ENCODE results near the gene GPR161. TPM values are rescaled to one million over a fixed set of nuclear protein-coding genes. Genes with fewer than 3 reads are reported as not detected.
A peak's percentile ranks its signal among the peaks of the same experiment; 100 is the strongest.

Gene GPR161
- total RNA-seq, 2 donors from 2014 or later = 10.3 to 11.6 TPM

DNA sequence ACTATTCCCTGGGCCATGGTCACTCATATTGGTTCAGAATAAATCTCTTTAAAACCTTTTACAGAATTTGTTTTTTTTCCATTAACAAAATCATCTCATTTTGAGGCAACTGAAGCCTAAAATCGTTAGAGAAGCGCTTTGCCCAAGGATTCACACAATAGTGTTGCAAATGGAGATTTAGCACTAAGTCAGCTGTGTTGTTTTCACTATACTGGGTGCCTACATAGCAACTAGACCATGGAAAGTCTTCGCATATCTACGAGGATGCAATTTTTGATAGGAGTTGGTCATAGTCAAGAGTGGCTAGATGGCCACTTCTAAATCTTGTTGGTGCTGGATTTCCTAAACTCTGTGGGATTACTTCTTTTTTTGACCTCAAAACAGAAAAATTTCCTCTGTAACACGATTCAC is 41.5 kb upstream of the GPR161 start:
- Histone ChIP-seq H3K36me3 (no peaks in the 10 kb centered on the region), H3K9me3 (no peaks in the 10 kb centered on the region), H3K27me3 (replicated peaks; ENCODE audit: insufficient read depth) (no peaks in the 10 kb centered on the region), H3K27ac (peak overlapping the region; percentile 86 to 96), H3K4me1 (ENCODE audit: control insufficient read depth in 1 of 2, low read depth in 2 of 2) (peaks cover 4 to 18% of the 10 kb centered on the region in 2 donors), H3K4me3 (peak overlapping the region; percentile 82)
- TF ChIP-seq, protein P1, sequence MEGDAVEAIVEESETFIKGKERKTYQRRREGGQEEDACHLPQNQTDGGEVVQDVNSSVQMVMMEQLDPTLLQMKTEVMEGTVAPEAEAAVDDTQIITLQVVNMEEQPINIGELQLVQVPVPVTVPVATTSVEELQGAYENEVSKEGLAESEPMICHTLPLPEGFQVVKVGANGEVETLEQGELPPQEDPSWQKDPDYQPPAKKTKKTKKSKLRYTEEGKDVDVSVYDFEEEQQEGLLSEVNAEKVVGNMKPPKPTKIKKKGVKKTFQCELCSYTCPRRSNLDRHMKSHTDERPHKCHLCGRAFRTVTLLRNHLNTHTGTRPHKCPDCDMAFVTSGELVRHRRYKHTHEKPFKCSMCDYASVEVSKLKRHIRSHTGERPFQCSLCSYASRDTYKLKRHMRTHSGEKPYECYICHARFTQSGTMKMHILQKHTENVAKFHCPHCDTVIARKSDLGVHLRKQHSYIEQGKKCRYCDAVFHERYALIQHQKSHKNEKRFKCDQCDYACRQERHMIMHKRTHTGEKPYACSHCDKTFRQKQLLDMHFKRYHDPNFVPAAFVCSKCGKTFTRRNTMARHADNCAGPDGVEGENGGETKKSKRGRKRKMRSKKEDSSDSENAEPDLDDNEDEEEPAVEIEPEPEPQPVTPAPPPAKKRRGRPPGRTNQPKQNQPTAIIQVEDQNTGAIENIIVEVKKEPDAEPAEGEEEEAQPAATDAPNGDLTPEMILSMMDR (IDR thresholded peaks at IDR 0.05) = no peak
- ATAC-seq (ENCODE audit: insufficient number of reproducible peaks, low FRiP score, low read depth) (no peak), DNase-seq (ENCODE audit: low spot score) (no peak)

DNA sequence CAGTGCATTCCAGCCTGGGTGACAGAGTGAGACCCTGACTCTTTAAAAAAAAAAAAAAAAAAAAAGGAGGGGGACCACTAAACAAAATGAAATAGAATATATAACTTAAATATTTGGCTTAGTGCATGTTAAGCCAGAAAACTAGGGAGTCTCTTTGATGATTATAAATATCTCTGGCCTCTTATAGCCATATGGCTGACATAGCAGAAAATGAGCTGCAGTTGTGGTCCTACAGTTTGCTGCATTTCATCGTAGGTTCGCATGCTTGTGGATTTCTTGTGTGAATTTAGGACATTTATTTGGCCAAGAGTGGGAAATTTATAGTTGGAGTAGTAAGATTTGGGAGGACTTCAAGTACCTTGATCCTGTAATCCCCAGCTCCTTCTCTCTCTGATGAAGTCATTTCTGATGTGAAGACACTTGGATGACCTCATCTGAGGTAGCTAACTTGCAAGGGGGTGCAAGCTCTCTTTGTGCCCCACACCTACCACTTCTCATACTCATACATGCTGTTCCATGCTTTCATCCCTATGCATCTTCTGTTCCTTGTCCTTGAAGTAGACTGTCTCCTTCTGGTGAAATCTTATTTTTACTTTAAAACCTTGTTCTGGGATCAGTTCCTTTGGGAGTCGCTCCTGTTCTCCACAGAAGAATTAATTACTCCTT is 35.7 kb upstream of the GPR161 start:
- TF ChIP-seq, protein P1 (IDR thresholded peaks at IDR 0.05) = no peak
- no peak overlapping the region for H3K27ac ChIP-seq
- no peaks in the 10 kb centered on the region for H3K27me3 ChIP-seq (replicated peaks; ENCODE audit: insufficient read depth)
- H3K9me3 ChIP-seq = no peaks in the 10 kb centered on the region
- H3K36me3 ChIP-seq = no peaks in the 10 kb centered on the region
- H3K4me3 ChIP-seq = no peak overlapping the region
- H3K4me1 ChIP-seq (ENCODE audit: control insufficient read depth in 1 of 2, low read depth in 2 of 2) = peaks cover 0 to 18% of the 10 kb centered on the region in 2 donors
- DNase-seq (ENCODE audit: low spot score) (no peak), ATAC-seq (ENCODE audit: insufficient number of reproducible peaks, low FRiP score, low read depth) (no peak)

GRCh38 chr1:168170564-168171508 is 34.1 kb upstream of the GPR161 start:
- no peak overlapping the region for H3K27ac ChIP-seq
- H3K4me1 ChIP-seq (ENCODE audit: control insufficient read depth in 1 of 2, low read depth in 2 of 2) = peaks cover 0 to 21% of the 10 kb centered on the region in 2 donors
- no peak overlapping the region for H3K4me3 ChIP-seq
- H3K36me3 ChIP-seq = no peaks in the 10 kb centered on the region
- TF ChIP-seq, protein P1 (IDR thresholded peaks at IDR 0.05) = no peak
- DNase-seq (ENCODE audit: low spot score) = no peak
- no peaks in the 10 kb centered on the region for H3K9me3 ChIP-seq
- H3K27me3 ChIP-seq (replicated peaks; ENCODE audit: insufficient read depth) = no peaks in the 10 kb centered on the region
- ATAC-seq (ENCODE audit: insufficient number of reproducible peaks, low FRiP score, low read depth) = no peak

DNA sequence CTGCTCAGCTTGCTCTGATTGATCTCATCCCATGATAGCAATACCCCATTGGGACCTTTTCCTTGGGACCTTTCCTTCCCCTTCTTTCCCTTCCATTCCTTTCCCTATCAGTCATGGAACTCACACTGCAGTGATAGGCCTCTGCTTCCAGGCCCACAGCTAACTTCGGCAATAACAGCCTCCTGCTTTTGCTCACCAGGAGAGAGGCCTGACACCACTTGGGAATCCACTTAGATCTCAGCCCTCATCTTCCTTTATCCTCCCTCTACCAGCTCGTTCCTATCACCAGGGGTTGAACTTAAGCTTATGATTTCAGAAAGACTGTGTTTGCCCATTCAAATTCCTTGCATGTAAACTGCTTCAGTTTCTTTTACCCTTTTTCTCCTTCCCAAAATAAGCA is 31.1 kb upstream of the GPR161 start:
- H3K4me3 ChIP-seq = no peak overlapping the region
- TF ChIP-seq, protein P1 (IDR thresholded peaks at IDR 0.05) = no peak
- peak overlapping the region; percentile 73 to 74 for H3K27ac ChIP-seq
- no peaks in the 10 kb centered on the region for H3K9me3 ChIP-seq
- no peaks in the 10 kb centered on the region for H3K27me3 ChIP-seq (replicated peaks; ENCODE audit: insufficient read depth)
- H3K36me3 ChIP-seq = no peaks in the 10 kb centered on the region
- ATAC-seq (ENCODE audit: insufficient number of reproducible peaks, low FRiP score, low read depth) = no peak
- DNase-seq (ENCODE audit: low spot score) = no peak
- H3K4me1 ChIP-seq (ENCODE audit: control insufficient read depth in 1 of 2, low read depth in 2 of 2) = peaks cover 0 to 21% of the 10 kb centered on the region in 2 donors

- TF ChIP-seq, protein P1 (IDR thresholded peaks at IDR 0.05) = no peak
- H3K27me3 ChIP-seq (replicated peaks; ENCODE audit: insufficient read depth) = no peaks in the 10 kb centered on the region
- no peaks in the 10 kb centered on the region for H3K9me3 ChIP-seq
- H3K36me3 ChIP-seq = no peaks in the 10 kb centered on the region
- ATAC-seq (ENCODE audit: insufficient number of reproducible peaks, low FRiP score, low read depth) = no peak
- no peak for DNase-seq (ENCODE audit: low spot score)
- no peak overlapping the region for H3K4me3 ChIP-seq
- no peak overlapping the region for H3K27ac ChIP-seq
- peaks cover 0 to 21% of the 10 kb centered on the region in 2 donors for H3K4me1 ChIP-seq (ENCODE audit: control insufficient read depth in 1 of 2, low read depth in 2 of 2)
Measured at GRCh38 chr1:168164771-168165170, 28.0 kb upstream of the GPR161 start.
